Measurements from ENCODE around the gene CTSW.

CTSW gene

DNA sequence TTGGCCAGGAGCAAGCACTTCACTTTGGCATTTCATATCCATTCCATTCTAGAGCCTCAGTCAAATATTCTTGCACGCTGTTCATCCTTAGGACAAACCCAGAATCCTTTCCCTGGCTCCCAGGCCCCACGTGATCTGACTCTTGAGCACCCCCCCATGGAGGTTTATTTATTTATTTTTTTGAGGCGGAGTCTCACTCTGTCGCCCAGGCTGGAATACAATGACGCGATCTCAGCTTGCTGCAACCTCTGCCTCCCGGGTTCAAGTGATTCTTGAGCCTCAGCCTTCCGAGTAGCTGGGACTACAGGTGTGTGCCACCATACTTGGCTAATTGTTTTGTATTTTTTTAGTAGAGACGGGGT lies 52.9 kb downstream of the CTSW start:
- DNase-seq, result no peak

All from activated CD4-positive, alpha-beta T cell treated with anti-CD3 and anti-CD28 coated beads, Interleukin-2, amount 50 U/mL, for 1 hour (primary cell).